HG03342 (cell line): ENCODE data around the gene CDH23.

Experiments used
- ATAC-seq: cut with Tn5 transposase; IDR thresholded peaks from one replicate; pipeline ENCODE4 v1.9.1; 2021; ENCODE audit warnings: mild to moderate bottlenecking, moderate library complexity; ENCODE audit not compliant: unreplicated experiment

CDH23 gene

DNA sequence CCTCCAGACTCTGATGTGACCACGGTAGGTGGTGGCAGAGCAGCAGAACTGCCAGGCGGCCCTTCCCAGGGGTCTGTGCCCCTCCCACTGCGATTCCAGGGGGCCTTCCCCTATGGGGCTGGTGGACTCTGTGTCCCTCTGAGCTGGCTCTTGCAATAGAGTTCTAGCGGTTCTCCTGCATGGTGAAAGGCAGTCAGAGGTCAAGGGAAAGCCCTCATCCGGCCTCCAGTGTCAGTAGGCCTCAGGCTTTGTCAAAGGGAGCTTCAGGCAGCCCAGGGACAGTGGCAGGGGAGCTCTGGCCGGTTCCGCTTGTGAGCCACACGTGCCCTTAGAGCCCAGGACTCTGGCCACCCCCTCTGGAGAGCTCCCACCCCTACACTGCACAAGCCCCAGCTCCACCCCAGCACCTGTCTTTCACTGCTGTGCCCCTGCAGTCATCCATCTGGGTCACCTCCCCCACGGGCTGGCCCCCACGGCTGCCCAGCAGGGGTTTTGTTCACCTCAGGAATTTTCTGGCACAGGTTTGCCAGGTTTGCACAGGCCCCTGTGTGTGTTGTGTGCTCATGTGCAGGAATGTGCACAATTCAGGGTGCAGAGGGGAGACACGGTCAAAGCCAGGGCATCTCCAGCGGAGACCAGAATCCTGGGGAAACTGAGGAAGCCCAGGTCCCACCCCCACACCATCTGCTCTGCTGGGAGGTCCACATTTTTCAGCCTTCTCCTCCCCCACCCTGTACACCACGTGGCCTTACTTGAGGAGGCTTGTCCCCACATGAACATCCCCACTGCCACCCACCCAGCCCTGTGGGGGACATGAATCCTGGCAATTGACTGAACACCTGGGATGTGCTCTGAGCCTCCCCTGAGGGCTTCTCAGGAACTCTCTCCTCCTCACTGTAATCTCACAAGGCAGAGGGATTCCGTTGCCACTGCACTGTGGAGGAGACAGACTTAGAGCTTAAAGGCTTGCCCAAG, 299.1 kb downstream of the CDH23 start:
- ATAC-seq, result no peak

DNA sequence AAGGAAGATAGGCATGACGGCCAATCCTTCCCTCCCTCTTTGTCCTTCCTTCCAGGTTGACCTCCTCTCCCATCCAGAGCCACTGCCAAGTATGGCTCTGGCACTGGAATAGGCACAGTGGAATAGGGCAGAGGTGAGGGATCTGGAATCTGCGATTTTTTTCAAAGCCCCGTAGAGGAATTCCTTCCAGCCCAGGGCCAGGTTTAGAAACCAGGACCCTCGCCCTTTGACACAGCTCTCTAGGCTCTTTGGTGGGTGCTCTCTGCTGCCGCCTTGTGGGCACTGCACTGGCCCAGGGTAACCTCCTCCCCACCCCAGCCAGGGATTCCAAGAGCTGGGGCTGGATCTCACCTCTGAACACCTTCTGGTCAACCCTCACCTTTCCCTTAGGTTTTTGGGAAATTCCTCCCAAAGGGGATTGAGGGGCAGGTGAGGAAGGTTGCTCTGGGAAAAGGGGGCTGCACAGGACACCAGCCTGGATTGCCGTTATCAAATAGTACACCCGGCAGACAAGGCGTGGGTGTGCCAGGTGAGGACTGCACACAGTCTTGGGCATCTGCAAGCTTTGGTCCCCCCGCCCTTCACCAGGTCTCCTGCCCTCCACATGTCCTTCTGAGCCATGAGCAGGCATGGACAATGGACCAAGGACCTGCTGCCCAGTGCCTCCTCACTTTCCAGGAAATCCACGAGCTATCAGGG, 300.1 kb downstream of the CDH23 start:
- ATAC-seq, result no peak

GRCh38 chr10:71697938-71698709, 301.4 kb downstream of the CDH23 start:
- ATAC-seq, result no peak

- ATAC-seq, result no peak
These were observed 302.0 kb downstream of the CDH23 start for GRCh38 chr10:71698737-71699136.

DNA sequence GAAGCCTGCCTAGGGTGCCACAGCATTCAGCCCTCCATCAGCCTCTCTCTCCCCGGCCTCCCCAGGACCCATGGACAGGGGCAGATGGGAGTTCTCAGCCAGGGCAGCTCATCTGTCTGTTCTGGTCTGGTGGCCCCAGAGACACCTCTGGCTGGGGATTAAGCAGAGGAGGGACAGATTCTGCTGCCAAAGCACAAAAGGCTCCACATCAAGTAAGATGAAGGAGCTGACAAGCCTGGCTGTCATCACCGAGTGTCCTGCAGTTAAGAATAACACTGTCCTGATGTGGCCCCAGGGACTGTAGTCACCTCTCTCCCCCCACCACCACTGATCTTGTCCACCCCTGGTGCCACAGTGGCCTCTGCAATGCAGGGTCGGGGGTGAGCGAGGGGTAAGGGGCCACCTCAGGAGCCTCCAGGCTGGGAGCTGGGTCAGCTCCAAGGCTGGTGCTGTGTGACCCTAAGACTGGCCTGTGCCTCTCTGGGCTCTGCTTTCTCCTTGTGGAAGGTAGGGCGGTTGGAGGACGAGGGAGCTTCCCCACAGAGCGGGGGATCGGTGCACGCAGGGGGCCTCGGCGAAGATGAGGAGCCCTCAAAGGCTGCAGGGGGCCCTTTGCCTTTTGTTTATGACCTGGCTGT, 304.1 kb downstream of the CDH23 start:
- no peak for ATAC-seq

GRCh38 chr10:71701496-71702132, 304.9 kb downstream of the CDH23 start:
- no peak for ATAC-seq

DNA sequence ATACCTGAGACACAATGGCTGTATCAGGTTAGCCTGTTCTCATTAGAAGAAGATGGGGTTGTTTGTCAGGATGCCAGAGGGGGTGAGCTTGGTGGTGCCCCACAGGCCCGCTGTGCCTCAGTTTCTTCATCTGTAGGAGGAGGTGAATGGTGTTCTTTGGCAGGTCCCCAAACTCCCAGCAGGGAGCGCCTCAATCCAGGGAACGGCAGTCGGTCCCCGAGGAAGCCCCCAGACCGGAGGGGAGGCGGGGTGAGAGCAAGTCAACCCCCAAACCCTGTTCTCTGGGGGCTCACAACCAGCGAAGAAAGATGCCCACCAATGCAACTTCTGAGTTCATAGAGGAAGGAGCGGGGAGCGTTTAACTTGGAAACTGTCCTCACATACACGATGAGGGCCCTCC, 306.9 kb downstream of the CDH23 start:
- no peak for ATAC-seq

GRCh38 chr10:71704816-71705215, 308.1 kb downstream of the CDH23 start:
- no peak for ATAC-seq

DNA sequence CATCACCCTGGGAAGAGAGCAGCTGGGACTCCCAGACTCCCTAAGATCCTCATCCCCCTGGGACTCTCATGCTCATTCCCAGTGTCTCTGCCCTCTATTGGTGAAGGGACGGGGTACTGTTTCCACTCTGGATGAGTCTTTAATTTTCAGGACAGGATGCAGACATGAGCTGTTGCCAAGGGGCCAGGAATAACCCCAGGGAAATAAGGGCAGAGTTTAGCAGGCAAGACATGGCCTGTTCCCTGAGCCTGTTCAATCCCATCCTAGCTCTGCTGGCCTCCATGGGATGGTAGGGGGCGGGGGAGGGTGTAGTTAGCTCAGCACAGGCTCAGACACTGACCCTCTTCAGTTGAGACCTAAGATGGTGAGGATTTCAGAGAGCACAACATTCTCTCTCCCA, 308.9 kb downstream of the CDH23 start:
- ATAC-seq, result no peak

GRCh38 chr10:71706216-71707121, 309.7 kb downstream of the CDH23 start:
- ATAC-seq, result no peak

DNA sequence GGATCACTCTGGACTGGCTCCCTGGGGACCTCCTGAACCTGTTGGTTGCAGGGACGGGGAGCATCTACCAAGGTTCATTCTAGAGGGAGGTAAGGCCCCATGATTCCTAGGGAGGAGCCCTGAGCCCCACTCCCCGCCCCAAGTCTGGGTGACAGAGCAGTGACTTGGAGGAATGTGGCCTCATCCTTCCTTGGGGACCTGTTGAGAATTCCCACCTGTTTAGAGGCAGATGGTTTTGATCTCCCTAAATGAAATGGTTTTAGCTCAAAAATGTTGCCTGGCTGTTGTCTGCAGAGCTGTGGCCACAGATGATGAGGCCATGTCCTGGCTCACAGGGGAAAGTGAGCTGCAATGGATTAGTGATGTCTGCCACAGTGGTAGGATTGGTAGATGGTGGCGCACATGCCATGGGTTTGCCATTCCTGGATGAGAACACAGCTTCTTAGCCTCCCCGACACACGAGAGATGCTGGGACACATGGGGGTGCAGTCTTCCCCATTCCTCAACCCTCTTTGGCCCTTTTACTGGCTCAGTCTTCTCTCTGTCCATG, 310.6 kb downstream of the CDH23 start:
- no peak for ATAC-seq

- ATAC-seq, result no peak
These were observed 311.6 kb downstream of the CDH23 start for GRCh38 chr10:71708301-71708703.

- ATAC-seq, result no peak
These were observed 312.5 kb downstream of the CDH23 start for GRCh38 chr10:71708897-71709882.

DNA sequence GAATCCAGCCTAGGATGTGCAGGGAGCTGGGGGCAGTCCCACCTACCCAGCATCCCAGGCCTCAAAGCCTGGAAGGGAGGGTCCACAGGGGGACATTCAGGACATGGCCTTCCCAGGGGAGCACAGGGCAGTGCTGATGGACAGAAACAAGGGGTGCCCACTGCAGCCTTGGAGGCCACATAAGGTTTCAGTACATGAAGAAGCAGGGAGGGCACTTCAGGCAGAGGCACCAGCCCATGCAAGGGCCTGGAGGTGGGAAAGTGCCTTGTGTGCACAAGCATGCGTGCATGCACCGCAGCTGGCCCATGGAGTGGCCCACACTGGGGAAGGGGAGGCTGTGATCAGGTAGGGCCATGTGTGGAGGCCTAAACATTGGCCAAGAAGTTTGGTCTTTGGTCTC, 313.8 kb downstream of the CDH23 start:
- no peak for ATAC-seq

GRCh38 chr10:71711052-71711623, 314.4 kb downstream of the CDH23 start:
- ATAC-seq, result no peak

DNA sequence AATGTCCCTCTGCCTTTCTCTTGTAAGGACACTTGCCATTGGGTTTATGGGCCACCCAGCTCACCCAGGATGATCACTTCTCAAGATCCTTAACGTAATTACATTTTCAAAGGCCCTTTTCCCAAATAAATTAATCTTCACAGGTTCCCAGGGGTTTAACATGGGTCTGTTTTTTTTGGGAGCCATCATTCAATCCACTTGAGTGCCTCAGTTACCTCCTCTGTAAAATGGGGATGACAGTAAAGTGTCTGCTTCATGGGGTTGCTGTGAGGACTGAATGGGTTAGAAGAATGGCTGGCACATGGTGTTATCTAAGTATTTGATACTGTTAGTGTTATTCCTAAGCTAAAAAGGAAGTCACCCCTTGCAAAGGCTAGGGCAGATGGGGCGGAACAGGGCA, 315.4 kb downstream of the CDH23 start:
- ATAC-seq, result no peak

GRCh38 chr10:71712572-71713134, 315.9 kb downstream of the CDH23 start:
- ATAC-seq, result no peak
